HG03025 (cell line): Measurements from ENCODE around the gene SPRN.
"Not testable (repeated sequence)": the region's sequence is repeated elsewhere in the genome, so short reads cannot be mapped to it uniquely, and the experiment has no call there.

Experiments
- ATAC-seq: cut with Tn5 transposase; IDR thresholded peaks from one replicate; pipeline ENCODE4 v1.9.1; 2021; ENCODE audit warnings: mild to moderate bottlenecking, moderate library complexity; ENCODE audit not compliant: unreplicated experiment, low FRiP score

Gene SPRN

GRCh38 chr10:133388973-133389818 is 35.2 kb downstream of the SPRN start:
- peak; percentile 86 for ATAC-seq

- peak; percentile 1 for ATAC-seq
Observed at GRCh38 chr10:133388236-133388972, 36.0 kb downstream of the SPRN start.

DNA sequence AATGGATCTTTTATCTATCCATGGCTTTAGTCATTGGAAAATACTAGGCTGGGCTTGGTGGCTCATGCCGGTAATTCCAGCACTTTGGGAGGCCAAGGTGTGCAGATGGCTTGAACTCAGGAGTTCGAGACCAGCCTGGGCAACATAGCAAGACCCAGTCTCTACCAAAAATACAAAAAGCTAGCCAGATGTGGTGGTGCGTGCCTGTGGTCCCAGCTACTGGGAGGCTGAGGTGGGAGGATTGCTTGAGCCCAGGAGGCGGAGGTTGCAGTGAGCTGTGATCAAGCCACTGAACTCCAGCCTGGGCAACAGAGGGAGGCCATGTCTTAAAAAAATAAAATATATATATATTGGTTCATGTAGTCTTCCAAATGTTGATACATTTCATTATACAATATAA is 37.5 kb downstream of the SPRN start:
- not testable (repeated sequence) for ATAC-seq

- no peak for ATAC-seq
Observed at GRCh38 chr10:133385214-133385613, 39.2 kb downstream of the SPRN start.

DNA sequence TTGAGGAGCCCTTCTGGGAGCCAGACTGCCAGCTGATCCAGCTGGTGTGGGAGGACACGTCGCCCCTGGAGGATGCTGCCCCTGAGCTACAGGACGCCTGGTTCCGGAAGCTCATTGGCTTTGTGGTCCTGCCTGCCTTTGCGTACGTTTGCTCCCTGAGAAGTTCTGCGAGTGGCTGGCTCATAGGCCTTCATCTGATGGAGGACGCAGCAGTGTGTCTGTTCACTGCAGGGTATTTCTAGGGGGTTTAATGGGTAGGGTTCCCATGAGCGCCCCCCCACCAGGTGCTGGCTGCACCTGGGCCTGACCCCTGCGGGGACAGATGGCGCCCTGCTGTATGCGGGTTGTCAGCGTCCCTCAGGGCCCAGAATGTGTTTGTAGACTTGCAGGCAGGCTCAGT is 40.4 kb downstream of the SPRN start:
- ATAC-seq, result no peak

DNA sequence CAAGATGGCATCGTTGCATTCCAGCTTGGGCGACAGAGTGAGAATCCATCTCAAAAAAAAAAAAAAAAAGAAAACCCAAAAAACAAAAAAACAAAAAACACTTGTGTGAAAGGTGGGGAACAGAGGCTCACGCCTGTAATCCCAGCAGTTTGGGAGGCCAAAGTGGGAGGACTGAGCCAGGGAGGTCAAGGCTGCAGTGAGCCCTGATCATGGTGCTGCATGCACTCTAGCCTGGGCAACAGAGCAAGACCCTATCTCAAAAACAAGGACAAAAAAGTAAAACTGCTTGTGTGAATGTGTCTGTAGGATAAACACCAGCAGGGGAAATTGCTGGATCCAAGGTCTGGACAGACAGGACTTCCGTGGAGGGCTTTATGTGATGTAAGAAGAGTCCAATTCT is 40.9 kb downstream of the SPRN start:
- ATAC-seq, result no peak

GRCh38 chr10:133381036-133381435 is 43.4 kb downstream of the SPRN start:
- ATAC-seq, result no peak

DNA sequence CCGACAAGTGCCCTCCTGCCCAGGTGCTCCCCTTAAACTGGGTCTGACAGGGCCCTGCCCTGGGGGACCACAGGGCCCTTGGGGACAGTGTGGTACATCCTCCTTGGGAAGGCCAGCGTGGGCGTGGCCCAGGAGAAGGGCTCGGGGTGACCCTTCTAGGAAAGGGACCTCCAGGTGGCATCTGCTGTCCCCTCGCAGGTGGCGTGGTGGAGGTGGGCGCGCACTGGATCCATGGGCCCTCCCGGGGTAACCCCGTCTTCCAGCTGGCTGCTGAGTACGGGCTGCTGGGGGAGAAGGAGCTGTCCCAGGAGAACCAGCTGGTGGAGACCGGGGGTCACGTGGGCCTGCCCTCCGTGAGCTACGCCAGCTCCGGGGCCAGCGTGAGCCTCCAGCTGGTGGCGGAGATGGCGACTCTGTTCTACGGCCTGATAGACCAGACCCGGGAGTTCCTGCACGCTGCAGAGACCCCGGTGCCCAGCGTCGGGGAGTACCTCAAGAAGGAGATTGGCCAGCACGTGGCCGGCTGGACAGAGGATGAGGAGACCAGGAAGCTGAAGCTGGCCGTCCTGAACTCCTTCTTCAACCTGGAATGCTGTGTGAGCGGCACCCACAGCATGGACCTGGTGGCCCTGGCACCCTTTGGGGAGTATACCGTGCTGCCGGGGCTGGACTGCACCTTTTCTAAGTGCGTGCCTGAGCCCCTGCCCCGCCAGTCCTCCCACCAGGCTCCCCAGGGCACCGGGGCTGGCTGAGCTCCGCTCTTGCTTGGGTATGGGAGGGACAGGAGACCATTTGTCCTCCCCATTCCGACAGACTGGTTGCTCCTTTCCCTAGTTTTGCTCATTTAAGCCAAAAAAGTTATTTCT is 44.4 kb downstream of the SPRN start:
- ATAC-seq, result peak; percentile 7

- peak; percentile 48 for ATAC-seq
Observed at GRCh38 chr10:133379152-133379800, 45.1 kb downstream of the SPRN start, which contains the start of gene PAOX. Gene PAOX, plus strand, starts transcription at chr10:133379262. Its CDS starts 55 bp downstream, at chr10:133379317.

DNA sequence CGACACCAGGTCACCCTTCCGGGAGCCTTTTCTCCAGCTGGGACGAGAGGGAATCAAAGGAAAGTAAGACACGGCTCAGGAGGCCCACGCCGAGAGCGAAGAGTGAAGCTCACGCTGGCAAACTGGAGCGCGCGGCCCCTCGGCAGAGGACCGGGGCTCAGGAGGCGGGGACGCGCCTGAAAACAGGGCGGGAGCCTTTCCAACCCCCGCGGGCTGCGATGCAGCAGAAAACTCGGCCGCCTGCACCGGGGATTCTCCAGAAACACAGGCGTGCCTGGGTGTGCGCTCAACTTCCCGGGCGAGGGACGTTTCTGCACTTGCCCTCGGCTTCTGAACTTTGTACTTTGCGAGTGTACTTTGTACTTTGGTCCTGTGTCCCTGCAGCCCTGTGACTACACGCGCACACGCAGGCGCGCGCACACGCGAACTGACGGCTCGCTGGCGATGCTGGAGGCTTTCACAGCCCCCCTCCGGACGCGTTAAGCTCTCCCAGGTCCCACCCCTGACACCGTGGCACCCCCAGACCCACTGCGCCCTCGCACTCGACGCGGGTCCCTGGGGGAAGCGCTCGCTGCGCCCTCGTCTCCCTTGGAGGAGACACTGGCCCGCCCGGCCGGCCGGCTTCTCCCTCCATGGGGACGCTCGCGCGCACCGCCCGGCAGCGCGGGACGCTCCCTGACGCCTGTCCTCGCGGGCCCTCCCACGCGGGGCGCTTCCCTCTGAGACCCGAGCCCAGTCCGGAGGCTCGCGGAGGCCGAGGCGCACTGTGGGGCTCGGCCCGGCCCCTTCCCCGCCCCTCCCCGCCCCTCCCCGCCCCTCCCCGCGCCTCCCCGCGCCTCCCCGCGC is 46.0 kb downstream of the SPRN start:
- peak; percentile 34 for ATAC-seq

DNA sequence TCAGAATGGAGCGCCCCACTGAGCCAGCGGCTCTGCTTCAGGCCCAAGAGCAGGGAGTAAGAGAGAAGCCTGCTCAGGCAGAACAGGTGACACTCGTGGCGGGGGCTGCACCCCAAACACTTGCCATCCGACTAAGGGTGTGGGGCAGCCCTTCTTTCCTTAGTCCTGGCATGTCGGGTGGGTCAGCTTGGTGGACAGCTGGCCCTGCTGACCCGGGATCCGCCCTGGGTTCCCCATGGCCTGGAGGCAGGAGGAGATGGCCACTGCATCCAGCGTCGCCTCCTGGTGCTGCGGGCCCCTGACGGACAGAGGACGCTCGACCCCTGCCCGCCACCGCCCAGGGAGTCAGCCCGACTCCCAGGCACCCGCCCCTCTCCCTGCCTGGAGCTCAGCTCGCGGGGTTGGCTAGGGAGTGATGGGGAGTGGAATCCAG is 46.6 kb downstream of the SPRN start:
- ATAC-seq, result no peak

DNA sequence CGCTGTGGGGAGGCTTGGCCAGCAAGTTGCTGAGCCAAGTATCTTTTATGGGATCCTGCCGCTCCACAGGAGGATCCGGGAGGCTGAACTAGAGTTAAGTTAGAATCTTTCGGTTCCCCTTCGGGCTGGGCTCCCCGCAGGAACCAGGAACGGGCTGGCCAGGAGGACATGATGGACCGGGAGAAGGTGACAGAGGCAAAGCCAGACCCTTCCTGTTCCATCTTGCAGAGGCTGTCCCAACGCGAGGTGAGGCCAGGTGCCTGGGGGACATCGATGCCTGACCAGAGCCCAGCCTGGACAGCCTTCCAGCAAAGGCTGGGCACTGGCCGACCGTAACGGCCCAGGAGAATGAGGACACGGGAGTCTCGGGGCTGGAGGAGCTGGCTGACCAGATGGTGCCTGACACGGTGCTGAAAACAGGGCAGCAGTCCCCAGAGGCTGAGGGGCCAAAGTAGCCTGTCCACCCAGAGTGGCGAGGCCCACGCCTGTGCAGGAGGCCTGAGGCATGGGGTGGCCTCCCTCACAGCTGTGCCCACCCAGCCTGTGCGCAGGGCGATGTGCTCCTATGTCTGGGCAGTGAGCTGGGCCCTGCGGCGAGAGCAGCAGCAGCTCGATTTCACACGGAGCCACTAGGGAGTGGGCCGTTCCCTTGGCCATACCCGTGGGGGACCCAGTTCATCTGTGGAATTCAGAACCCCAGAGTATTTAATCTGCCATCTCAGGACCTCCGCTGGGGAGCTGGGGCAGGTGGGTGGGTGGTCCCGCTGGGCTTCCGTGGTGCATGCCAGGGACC is 47.2 kb downstream of the SPRN start:
- ATAC-seq, result no peak

GRCh38 chr10:133376183-133376582 is 48.2 kb downstream of the SPRN start:
- not testable (repeated sequence) for ATAC-seq

DNA sequence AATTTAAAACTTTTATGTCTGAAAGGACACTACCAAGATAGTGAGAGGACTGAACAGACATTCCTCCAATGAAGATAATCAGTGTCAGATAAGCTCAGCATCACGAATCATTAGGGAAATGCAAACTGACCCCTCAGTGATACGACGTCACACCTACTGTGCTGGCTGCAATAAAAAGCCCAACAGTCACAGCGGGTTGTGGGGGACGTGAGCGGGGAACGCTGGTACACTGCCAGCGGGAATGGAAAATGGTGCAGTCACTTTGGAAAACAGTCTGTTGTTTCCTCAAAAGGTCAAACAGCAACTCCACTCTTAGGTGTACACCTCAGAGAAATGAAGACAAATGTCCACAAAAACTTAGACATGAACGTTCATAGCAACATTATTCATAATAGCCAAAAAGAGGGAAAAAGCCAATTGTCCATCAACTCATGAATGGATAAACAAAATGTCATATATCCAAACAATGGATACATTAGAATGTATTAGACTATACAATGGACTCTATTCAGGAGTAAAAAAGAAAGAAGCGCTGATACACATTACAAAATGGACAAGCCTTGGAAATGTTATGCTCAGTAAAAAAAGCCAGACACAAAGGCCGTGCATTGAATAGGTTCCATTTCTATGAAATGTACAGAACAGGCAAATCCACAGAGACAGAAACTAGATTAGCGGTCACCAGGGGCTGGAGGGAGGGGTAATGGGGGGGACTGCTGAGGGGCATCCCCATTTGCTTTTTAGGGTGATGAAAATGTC is 48.9 kb downstream of the SPRN start:
- ATAC-seq, result no peak

GRCh38 chr10:133373174-133374090 is 51.0 kb downstream of the SPRN start, which contains the start of gene ECHS1:
Gene ECHS1, minus strand, starts transcription at chr10:133373354. Its CDS starts 21 bp downstream, at chr10:133373333.
- ATAC-seq, result peak; percentile 89

GRCh38 chr10:133372507-133372906 is 51.9 kb downstream of the SPRN start:
- no peak for ATAC-seq
